ENCODE results near the gene FAT2. TPM values are rescaled to one million over a fixed set of nuclear protein-coding genes. Genes with fewer than 3 reads are reported as not detected.

The FAT2 gene
- polyA plus RNA-seq, 2 of the 4 experiments (the other 2 are of a cell fraction), result 0.03 TPM; not detected in 1

DNA sequence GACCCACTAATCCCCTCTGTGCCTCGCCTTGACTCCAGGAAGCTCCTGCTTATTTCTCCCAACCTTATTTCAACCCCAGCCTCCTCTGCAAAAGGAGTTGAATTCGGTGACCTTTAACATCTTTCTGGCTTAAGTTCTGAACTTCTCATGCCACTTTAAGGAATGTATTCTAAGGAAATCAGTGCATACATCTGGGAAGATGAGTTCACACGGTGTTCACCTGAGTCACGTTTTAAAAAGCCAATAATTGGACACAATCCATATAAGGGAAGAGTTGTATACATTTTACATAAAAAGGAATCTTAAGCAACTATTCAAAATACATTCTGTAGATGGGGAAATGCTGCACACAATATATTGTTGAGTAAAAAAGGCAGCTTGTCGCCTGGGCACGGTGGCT, 33.2 kb downstream of the FAT2 start:
- 21% methylated on average over 6 of the region's 6 CpGs for whole genome bisulfite sequencing (ENCODE audit: missing lambda C conversion rate)

DNA sequence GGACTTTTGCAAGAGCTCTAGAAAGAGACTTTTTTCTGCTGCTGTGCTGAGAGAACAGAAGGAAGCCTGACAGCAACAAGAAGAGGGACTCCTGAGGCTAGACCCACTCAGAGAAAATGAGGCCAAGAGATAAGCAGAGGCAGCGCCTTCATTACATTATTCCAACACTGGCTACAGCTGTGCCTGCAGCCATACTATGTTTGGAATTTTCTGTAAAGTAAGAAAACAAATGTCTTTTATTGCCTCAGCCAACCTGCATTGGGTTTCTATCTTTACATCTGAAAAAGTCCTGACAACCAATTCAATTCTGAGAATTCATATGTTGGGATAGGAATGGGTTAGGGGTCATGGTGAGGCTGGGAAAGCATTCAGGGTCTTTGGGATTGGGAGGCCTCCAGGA, 33.7 kb downstream of the FAT2 start:
- no peak overlapping the region for H3K4me3 ChIP-seq
- CTCF ChIA-PET, result interaction anchor here (0.8 kb wide), 1 partner anchor 12 kb away, joined by 3 read pairs; no protein-coding TSS in a partner anchor

More for the DNA sequence above, 33.2 kb downstream of the FAT2 start:
- Histone ChIP-seq H3K9me3 (no peaks in the 10 kb centered on the region), H3K4me1 (no peaks in the 10 kb centered on the region), H3K4me2 (no peak overlapping the region), H3K4me3 (no peak overlapping the region), H3K27ac (no peak overlapping the region)
- CTCF ChIA-PET, result no interaction called here
- ATAC-seq, result no peak
- POLR2A ChIA-PET, result no interaction called here
- no peak for DNase-seq (ENCODE audit: low read depth in 1 of 2, low spot score in 1 of 2)
- TF ChIP-seq, protein P1, sequence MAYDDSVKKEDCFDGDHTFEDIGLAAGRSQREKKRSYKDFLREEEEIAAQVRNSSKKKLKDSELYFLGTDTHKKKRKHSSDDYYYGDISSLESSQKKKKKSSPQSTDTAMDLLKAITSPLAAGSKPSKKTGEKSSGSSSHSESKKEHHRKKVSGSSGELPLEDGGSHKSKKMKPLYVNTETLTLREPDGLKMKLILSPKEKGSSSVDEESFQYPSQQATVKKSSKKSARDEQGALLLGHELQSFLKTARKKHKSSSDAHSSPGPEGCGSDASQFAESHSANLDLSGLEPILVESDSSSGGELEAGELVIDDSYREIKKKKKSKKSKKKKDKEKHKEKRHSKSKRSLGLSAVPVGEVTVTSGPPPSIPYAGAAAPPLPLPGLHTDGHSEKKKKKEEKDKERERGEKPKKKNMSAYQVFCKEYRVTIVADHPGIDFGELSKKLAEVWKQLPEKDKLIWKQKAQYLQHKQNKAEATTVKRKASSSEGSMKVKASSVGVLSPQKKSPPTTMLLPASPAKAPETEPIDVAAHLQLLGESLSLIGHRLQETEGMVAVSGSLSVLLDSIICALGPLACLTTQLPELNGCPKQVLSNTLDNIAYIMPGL (CRISPR knock-in tag; IDR thresholded peaks at IDR 0.05; ENCODE audit: borderline replicate concordance), result no peak
- TF ChIP-seq EP300 (IDR thresholded peaks at IDR 0.05), result no peak
- TF ChIP-seq, protein P2, sequence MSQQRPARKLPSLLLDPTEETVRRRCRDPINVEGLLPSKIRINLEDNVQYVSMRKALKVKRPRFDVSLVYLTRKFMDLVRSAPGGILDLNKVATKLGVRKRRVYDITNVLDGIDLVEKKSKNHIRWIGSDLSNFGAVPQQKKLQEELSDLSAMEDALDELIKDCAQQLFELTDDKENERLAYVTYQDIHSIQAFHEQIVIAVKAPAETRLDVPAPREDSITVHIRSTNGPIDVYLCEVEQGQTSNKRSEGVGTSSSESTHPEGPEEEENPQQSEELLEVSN (IDR thresholded peaks at IDR 0.05; ENCODE audit: borderline replicate concordance, low read depth), result no peak
- TF ChIP-seq CBX2 (IDR thresholded peaks at IDR 0.05; ENCODE audit: borderline replicate concordance, low read depth), result no peak
- TF ChIP-seq HOXB13 (CRISPR knock-in tag; IDR thresholded peaks at IDR 0.05; ENCODE audit: low read depth), result no peak
- no peak for TF ChIP-seq KDM5A (IDR thresholded peaks at IDR 0.05)
- TF ChIP-seq, protein P3, sequence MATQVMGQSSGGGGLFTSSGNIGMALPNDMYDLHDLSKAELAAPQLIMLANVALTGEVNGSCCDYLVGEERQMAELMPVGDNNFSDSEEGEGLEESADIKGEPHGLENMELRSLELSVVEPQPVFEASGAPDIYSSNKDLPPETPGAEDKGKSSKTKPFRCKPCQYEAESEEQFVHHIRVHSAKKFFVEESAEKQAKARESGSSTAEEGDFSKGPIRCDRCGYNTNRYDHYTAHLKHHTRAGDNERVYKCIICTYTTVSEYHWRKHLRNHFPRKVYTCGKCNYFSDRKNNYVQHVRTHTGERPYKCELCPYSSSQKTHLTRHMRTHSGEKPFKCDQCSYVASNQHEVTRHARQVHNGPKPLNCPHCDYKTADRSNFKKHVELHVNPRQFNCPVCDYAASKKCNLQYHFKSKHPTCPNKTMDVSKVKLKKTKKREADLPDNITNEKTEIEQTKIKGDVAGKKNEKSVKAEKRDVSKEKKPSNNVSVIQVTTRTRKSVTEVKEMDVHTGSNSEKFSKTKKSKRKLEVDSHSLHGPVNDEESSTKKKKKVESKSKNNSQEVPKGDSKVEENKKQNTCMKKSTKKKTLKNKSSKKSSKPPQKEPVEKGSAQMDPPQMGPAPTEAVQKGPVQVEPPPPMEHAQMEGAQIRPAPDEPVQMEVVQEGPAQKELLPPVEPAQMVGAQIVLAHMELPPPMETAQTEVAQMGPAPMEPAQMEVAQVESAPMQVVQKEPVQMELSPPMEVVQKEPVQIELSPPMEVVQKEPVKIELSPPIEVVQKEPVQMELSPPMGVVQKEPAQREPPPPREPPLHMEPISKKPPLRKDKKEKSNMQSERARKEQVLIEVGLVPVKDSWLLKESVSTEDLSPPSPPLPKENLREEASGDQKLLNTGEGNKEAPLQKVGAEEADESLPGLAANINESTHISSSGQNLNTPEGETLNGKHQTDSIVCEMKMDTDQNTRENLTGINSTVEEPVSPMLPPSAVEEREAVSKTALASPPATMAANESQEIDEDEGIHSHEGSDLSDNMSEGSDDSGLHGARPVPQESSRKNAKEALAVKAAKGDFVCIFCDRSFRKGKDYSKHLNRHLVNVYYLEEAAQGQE (IDR thresholded peaks at IDR 0.05), result no peak
- TF ChIP-seq, protein P4, sequence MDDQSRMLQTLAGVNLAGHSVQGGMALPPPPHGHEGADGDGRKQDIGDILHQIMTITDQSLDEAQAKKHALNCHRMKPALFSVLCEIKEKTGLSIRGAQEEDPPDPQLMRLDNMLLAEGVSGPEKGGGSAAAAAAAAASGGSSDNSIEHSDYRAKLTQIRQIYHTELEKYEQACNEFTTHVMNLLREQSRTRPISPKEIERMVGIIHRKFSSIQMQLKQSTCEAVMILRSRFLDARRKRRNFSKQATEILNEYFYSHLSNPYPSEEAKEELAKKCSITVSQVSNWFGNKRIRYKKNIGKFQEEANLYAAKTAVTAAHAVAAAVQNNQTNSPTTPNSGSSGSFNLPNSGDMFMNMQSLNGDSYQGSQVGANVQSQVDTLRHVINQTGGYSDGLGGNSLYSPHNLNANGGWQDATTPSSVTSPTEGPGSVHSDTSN (IDR thresholded peaks at IDR 0.05), result no peak
- no peak for TF ChIP-seq RARB (CRISPR knock-in tag; IDR thresholded peaks at IDR 0.05)
- no peak for TF ChIP-seq EHMT2 (IDR thresholded peaks at IDR 0.05; ENCODE audit: low read depth)
- no peak for TF ChIP-seq RFX5 (IDR thresholded peaks at IDR 0.05)
- TF ChIP-seq TP53 (CRISPR knock-in tag; IDR thresholded peaks at IDR 0.05), result no peak
- no peak for TF ChIP-seq ZNF302 (CRISPR knock-in tag; IDR thresholded peaks at IDR 0.05)
- TF ChIP-seq JUN (IDR thresholded peaks at IDR 0.05), result no peak
- no peak for TF ChIP-seq EHF (CRISPR knock-in tag; IDR thresholded peaks at IDR 0.05)
- TF ChIP-seq, protein P5, sequence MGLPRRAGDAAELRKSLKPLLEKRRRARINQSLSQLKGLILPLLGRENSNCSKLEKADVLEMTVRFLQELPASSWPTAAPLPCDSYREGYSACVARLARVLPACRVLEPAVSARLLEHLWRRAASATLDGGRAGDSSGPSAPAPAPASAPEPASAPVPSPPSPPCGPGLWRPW (IDR thresholded peaks at IDR 0.05), result no peak
- TF ChIP-seq CEBPB (IDR thresholded peaks at IDR 0.05), result no peak
- FAIRE-seq, result no peak

More for the DNA sequence above, 33.7 kb downstream of the FAT2 start:
- H3K9me3 ChIP-seq, result no peaks in the 10 kb centered on the region
- no peak overlapping the region for H3K4me2 ChIP-seq
- FAIRE-seq (no peak), DNase-seq (ENCODE audit: low read depth in 1 of 2, low spot score in 1 of 2) (no peak), ATAC-seq (no peak)
- POLR2A ChIA-PET, result no interaction called here
- no peak overlapping the region for H3K27ac ChIP-seq
- H3K4me1 ChIP-seq, result no peaks in the 10 kb centered on the region
- 60% methylated on average over 1 of the region's 1 CpG for WGBS (ENCODE audit: missing lambda C conversion rate)
- TF ChIP-seq EHMT2 (IDR thresholded peaks at IDR 0.05; ENCODE audit: low read depth), result no peak
- no peak for TF ChIP-seq TP53 (CRISPR knock-in tag; IDR thresholded peaks at IDR 0.05)
- TF ChIP-seq, protein P6, sequence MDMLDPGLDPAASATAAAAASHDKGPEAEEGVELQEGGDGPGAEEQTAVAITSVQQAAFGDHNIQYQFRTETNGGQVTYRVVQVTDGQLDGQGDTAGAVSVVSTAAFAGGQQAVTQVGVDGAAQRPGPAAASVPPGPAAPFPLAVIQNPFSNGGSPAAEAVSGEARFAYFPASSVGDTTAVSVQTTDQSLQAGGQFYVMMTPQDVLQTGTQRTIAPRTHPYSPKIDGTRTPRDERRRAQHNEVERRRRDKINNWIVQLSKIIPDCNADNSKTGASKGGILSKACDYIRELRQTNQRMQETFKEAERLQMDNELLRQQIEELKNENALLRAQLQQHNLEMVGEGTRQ (IDR thresholded peaks at IDR 0.05), result no peak
- TF ChIP-seq, protein P3 (IDR thresholded peaks at IDR 0.05), result no peak
- no peak for TF ChIP-seq ZNF302 (CRISPR knock-in tag; IDR thresholded peaks at IDR 0.05)
- TF ChIP-seq POLR2A (IDR thresholded peaks at IDR 0.05; ENCODE audit: low read length), result no peak
- TF ChIP-seq JUN (IDR thresholded peaks at IDR 0.05), result no peak
- TF ChIP-seq ZSCAN20 (CRISPR knock-in tag; IDR thresholded peaks at IDR 0.05), result no peak
- no peak for TF ChIP-seq HOXB13 (CRISPR knock-in tag; IDR thresholded peaks at IDR 0.05; ENCODE audit: low read depth)
- TF ChIP-seq FOSL2 (IDR thresholded peaks at IDR 0.05), result no peak
- no peak for TF ChIP-seq FOSL2 (CRISPR knock-in tag; IDR thresholded peaks at IDR 0.05)

Data from A549 (cell line).